Measurements from ENCODE around the gene SNRNP70.

- TF ChIP-seq POLR2A (IDR thresholded peaks at IDR 0.05): no peak
- TF ChIP-seq CTCF (IDR thresholded peaks at IDR 0.05 in 4 of 5, conservative IDR thresholded peaks at IDR 0.05 in 1 of 5): no peak
Observed at GRCh38 chr19:49098795-49099194, 13.5 kb downstream of the SNRNP70 start.

Measured in gastrocnemius medialis (tissue), 4 donors.